Measurements from ENCODE around the gene FOXO1. TPM values are rescaled to one million over a fixed set of nuclear protein-coding genes. Genes with fewer than 3 reads are reported as not detected.
"Not testable (repeated sequence)": the region's sequence is repeated elsewhere in the genome, so short reads cannot be mapped to it uniquely, and the experiment has no call there.

The FOXO1 gene
- total RNA-seq = 100 to 1,000 TPM; 153 to 194 (median 176) TPM

- H3K27me3 ChIP-seq = no peaks in the 10 kb centered on the region
- no peaks in the 10 kb centered on the region for H3K9me3 ChIP-seq
- WGBS, 2 donors = 0 to 1% methylated on average over 51 to 80 of the region's 108 CpGs
- TF ChIP-seq CTCF (IDR thresholded peaks at IDR 0.05) (peak in 2 of 5 experiments; percentile 30 to 43), POLR2A (IDR thresholded peaks at IDR 0.05) (peak; percentile 98), EP300 (IDR thresholded peaks at IDR 0.05) (peak in 1 of 2 donors; percentile 93)
- H3K27ac ChIP-seq = peak within 1 kb of the TSS; percentile 96 to 100 (median 96)
- H3K4me1 ChIP-seq = peaks cover 0 to 33% (median 13%) of the 10 kb centered on the region in 4 donors
- peak; percentile 72 to 86 for DNase-seq (ENCODE audit: low spot score in 2 of 2)
- no peaks in the 10 kb centered on the region for H3K36me3 ChIP-seq
- H3K4me3 ChIP-seq = peak within 1 kb of the TSS; percentile 74 to 98 (median 87)
Observed at GRCh38 chr13:40666045-40666932, at the start of gene FOXO1. Gene FOXO1, minus strand, starts transcription at chr13:40666641. Its CDS starts 429 bp downstream, at chr13:40666212.

GRCh38 chr13:40714433-40714832, 48.0 kb upstream of the FOXO1 start:
- not testable (repeated sequence) for H3K4me1 ChIP-seq; H3K27ac ChIP-seq; DNase-seq (ENCODE audit: low spot score in 2 of 2); H3K4me3 ChIP-seq; H3K27me3 ChIP-seq
- Histone ChIP-seq H3K36me3 (peaks cover 0 to 71% (median 0%) of the 10 kb centered on the region in 3 donors), H3K9me3 (peaks cover 0 to 38% (median 3%) of the 10 kb centered on the region in 4 donors)
- WGBS, 2 donors = no CpG with 5 or more reads among the region's 1 CpG

GRCh38 chr13:40706439-40706838, 40.0 kb upstream of the FOXO1 start:
- Histone ChIP-seq H3K9me3 (peaks cover 0 to 63% (median 12%) of the 10 kb centered on the region in 4 donors), H3K4me3 (no peak overlapping the region), H3K36me3 (no peaks in the 10 kb centered on the region), H3K27ac (no peak overlapping the region), H3K27me3 (no peaks in the 10 kb centered on the region), H3K4me1 (no peaks in the 10 kb centered on the region)
- 91 to 92% methylated on average over 2 of the region's 2 CpGs for WGBS, 2 donors
- TF ChIP-seq CTCF (IDR thresholded peaks at IDR 0.05) (no peak), EP300 (IDR thresholded peaks at IDR 0.05) (no peak), POLR2A (IDR thresholded peaks at IDR 0.05) (no peak)
- DNase-seq (ENCODE audit: low spot score in 2 of 2) = no peak

GRCh38 chr13:40697711-40698110, 31.3 kb upstream of the FOXO1 start:
- no peaks in the 10 kb centered on the region for H3K36me3 ChIP-seq
- no peak overlapping the region for H3K27ac ChIP-seq
- H3K4me3 ChIP-seq = no peak overlapping the region
- WGBS, 2 donors = 82 to 84% methylated on average over 5 of the region's 5 CpGs
- TF ChIP-seq CTCF (IDR thresholded peaks at IDR 0.05) = no peak
- TF ChIP-seq EP300 (IDR thresholded peaks at IDR 0.05) = no peak
- TF ChIP-seq POLR2A (IDR thresholded peaks at IDR 0.05) = no peak
- H3K9me3 ChIP-seq = no peaks in the 10 kb centered on the region
- H3K27me3 ChIP-seq = no peaks in the 10 kb centered on the region
- H3K4me1 ChIP-seq = no peaks in the 10 kb centered on the region
- DNase-seq (ENCODE audit: low spot score in 2 of 2) = no peak

GRCh38 chr13:40694426-40694825, 28.0 kb upstream of the FOXO1 start:
- H3K36me3 ChIP-seq = no peaks in the 10 kb centered on the region
- no peak for DNase-seq (ENCODE audit: low spot score in 2 of 2)
- H3K9me3 ChIP-seq = no peaks in the 10 kb centered on the region
- no peak overlapping the region for H3K4me3 ChIP-seq
- WGBS, 2 donors = 89 to 94% methylated on average over 4 of the region's 4 CpGs
- H3K27me3 ChIP-seq = no peaks in the 10 kb centered on the region
- H3K4me1 ChIP-seq = no peaks in the 10 kb centered on the region
- H3K27ac ChIP-seq = no peak overlapping the region
- TF ChIP-seq CTCF (IDR thresholded peaks at IDR 0.05) (no peak), EP300 (IDR thresholded peaks at IDR 0.05) (no peak), POLR2A (IDR thresholded peaks at IDR 0.05) (no peak)
